ENCODE data around the gene LMX1B. TPM values are rescaled to one million over a fixed set of nuclear protein-coding genes. Genes with fewer than 3 reads are reported as not detected.
"Not testable (repeated sequence)": the region's sequence is repeated elsewhere in the genome, so short reads cannot be mapped to it uniquely, and the experiment has no call there.

The LMX1B gene
- total RNA-seq, 2 donors from 2014 or later: 0.74 to 1.3 TPM

DNA sequence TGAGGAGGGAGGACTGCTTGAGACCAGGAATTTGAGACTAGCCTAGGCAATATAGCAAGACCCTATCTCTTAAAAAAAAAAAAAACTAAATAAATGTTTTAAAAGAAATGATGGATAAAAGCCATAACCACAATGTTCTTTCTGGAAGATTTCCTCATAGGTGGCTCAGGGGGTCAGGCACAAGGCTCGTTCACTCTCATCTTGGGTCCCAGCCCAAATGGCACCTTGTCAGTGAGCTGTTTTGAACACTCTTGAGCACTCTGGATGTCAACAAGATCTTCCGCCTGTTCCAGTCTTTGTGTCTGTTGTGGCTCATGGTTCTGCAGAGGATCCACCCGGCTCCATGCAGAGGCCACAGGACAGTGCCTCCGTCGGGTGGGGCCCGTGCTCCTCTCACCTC lies 35.7 kb upstream of the LMX1B start:
- H3K9me3 ChIP-seq: no peaks in the 10 kb centered on the region
- H3K27ac ChIP-seq: no peak overlapping the region
- no peaks in the 10 kb centered on the region for H3K4me1 ChIP-seq
- H3K36me3 ChIP-seq: no peaks in the 10 kb centered on the region
- TF ChIP-seq, protein P1, sequence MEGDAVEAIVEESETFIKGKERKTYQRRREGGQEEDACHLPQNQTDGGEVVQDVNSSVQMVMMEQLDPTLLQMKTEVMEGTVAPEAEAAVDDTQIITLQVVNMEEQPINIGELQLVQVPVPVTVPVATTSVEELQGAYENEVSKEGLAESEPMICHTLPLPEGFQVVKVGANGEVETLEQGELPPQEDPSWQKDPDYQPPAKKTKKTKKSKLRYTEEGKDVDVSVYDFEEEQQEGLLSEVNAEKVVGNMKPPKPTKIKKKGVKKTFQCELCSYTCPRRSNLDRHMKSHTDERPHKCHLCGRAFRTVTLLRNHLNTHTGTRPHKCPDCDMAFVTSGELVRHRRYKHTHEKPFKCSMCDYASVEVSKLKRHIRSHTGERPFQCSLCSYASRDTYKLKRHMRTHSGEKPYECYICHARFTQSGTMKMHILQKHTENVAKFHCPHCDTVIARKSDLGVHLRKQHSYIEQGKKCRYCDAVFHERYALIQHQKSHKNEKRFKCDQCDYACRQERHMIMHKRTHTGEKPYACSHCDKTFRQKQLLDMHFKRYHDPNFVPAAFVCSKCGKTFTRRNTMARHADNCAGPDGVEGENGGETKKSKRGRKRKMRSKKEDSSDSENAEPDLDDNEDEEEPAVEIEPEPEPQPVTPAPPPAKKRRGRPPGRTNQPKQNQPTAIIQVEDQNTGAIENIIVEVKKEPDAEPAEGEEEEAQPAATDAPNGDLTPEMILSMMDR (IDR thresholded peaks at IDR 0.05): no peak
- H3K27me3 ChIP-seq: no peaks in the 10 kb centered on the region
- no peak overlapping the region for H3K4me3 ChIP-seq
- DNase-seq (ENCODE audit: low spot score): no peak

DNA sequence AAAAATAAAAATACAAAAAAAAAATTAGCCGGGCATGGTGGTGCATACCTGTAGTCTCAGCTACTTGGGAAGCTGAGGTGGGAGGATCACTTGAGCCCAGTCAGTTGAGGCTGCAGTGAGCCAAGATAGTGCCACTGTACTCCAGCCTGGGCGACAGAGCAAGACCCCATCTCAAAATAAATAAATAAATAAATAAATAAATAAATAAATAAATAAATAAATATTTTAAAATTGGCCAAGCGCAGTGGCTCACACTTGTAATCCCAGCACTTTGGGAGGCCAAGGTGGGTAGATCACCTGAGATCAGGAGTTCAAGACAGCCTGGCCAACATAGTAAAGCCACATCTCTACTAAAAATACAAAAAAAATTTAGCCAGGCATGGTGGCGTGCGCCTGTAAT lies 33.4 kb upstream of the LMX1B start:
- H3K27ac ChIP-seq; H3K4me3 ChIP-seq; H3K4me1 ChIP-seq; H3K9me3 ChIP-seq; DNase-seq (ENCODE audit: low spot score); H3K27me3 ChIP-seq; H3K36me3 ChIP-seq: not testable (repeated sequence)

DNA sequence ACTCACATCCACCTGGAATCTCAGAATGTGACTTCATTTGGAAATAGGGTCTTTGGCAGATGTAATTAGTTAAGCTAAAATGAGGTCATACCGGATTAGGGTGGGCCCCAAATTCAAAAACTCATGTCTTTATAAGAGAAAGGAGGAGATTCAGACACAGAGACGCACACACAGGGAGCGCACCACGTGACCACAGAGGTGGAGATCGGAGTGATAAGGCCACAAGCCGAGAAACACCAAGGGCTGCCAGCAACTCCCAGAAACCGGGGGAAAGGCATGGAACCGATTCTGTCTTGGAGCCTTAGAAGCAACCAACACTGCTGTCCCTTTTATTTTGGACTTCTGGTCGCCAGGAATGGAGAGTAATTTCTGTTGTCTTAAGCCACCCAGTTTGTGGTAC lies 31.8 kb upstream of the LMX1B start:
- no peak overlapping the region for H3K4me3 ChIP-seq
- H3K27ac ChIP-seq: no peak overlapping the region
- no peaks in the 10 kb centered on the region for H3K9me3 ChIP-seq
- H3K4me1 ChIP-seq: peaks cover 0 to 2% of the 10 kb centered on the region in 2 donors
- no peaks in the 10 kb centered on the region for H3K27me3 ChIP-seq
- TF ChIP-seq, protein P1 (IDR thresholded peaks at IDR 0.05): no peak
- H3K36me3 ChIP-seq: no peaks in the 10 kb centered on the region
- DNase-seq (ENCODE audit: low spot score): no peak

DNA sequence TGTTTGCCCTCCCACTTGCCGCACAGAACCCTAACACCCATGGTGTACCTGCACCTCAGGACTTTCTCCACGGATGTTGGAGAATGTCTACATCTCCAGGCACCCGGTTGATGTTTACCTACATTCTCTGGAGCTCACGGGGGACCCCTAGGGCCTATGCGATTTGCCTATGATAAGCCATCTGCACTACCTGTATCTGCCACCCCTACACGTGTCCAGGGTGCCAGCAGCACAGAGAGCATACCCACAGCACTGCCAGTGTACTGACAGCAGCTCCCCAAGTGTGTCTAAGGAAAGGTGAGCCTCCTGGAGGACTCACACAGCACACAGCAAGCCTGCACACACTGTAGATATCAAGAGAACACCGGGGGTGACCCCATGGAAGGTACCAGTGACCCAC lies 31.3 kb upstream of the LMX1B start:
- TF ChIP-seq, protein P1 (IDR thresholded peaks at IDR 0.05): no peak
- H3K36me3 ChIP-seq: no peaks in the 10 kb centered on the region
- H3K27me3 ChIP-seq: no peaks in the 10 kb centered on the region
- H3K4me1 ChIP-seq: peaks cover 0 to 7% of the 10 kb centered on the region in 2 donors
- no peak overlapping the region for H3K27ac ChIP-seq
- no peaks in the 10 kb centered on the region for H3K9me3 ChIP-seq
- no peak overlapping the region for H3K4me3 ChIP-seq
- no peak for DNase-seq (ENCODE audit: low spot score)

DNA sequence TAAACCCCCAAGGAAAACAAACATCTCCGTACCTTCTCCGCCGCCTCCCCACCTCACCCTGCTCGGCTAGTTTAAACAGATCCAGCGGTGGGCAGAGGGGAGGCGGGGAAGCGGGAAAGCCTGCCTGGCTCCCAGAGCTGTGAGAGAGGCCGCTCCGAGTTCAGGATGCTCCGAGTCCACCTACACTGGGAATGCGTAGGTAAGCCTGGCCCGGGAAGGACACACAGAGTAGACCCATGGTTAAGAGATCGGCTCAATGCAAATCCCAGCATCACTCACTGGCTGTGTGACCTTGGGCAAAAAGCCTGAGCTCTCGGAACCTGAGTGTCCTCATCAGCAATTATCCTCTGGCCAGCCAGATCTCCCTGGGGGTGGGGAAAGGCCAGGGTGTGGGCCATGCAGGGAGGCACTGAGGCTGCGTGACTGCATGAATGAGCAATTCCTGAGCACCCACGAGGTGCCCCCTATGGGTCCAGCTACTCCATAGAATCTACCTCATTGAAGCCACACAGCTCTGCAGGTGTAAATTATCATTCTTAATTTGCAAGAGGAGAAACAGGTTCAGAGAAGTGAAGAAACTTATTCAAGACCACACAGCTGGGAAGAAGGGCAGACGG lies 30.5 kb upstream of the LMX1B start:
- Histone ChIP-seq H3K36me3 (no peaks in the 10 kb centered on the region), H3K4me1 (peaks cover 0 to 15% of the 10 kb centered on the region in 2 donors), H3K27me3 (no peaks in the 10 kb centered on the region), H3K9me3 (no peaks in the 10 kb centered on the region), H3K4me3 (no peak overlapping the region), H3K27ac (no peak overlapping the region)
- TF ChIP-seq, protein P1 (IDR thresholded peaks at IDR 0.05): no peak
- DNase-seq (ENCODE audit: low spot score): no peak

DNA sequence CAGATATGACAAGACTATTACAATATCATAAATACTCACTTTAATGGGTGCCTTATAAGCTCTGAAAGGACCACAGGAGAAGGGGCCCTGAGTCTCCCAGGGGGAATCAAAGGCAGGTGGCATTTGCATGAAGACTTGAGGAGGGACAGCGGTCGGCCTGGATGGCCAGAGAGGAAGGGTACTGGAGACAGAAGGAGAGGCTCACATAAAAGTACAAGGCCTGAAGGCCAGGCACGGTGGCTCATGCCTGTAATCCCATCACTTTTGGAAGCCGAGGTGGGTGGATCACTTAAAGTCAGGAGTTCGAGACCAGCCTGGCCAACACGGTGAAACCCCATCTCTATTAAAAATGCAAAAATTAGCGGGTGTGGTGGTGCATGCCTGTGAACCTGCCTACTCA lies 29.1 kb upstream of the LMX1B start:
- TF ChIP-seq, protein P1 (IDR thresholded peaks at IDR 0.05): no peak
- no peaks in the 10 kb centered on the region for H3K27me3 ChIP-seq
- H3K27ac ChIP-seq: no peak overlapping the region
- H3K36me3 ChIP-seq: no peaks in the 10 kb centered on the region
- peaks cover 0 to 25% of the 10 kb centered on the region in 2 donors for H3K4me1 ChIP-seq
- no peak overlapping the region for H3K4me3 ChIP-seq
- DNase-seq (ENCODE audit: low spot score): no peak
- H3K9me3 ChIP-seq: no peaks in the 10 kb centered on the region

Measured in right atrium auricular region (tissue), 2 donors.